Ammon's horn (tissue), 1 donor: ENCODE measurements around the gene MYMK.

Experiments used
- DNase-seq: peaks from one replicate; pipeline ENCODE4 v3.0.0-alpha.2; 2016; ENCODE audit warnings: low spot score

Gene MYMK

DNA sequence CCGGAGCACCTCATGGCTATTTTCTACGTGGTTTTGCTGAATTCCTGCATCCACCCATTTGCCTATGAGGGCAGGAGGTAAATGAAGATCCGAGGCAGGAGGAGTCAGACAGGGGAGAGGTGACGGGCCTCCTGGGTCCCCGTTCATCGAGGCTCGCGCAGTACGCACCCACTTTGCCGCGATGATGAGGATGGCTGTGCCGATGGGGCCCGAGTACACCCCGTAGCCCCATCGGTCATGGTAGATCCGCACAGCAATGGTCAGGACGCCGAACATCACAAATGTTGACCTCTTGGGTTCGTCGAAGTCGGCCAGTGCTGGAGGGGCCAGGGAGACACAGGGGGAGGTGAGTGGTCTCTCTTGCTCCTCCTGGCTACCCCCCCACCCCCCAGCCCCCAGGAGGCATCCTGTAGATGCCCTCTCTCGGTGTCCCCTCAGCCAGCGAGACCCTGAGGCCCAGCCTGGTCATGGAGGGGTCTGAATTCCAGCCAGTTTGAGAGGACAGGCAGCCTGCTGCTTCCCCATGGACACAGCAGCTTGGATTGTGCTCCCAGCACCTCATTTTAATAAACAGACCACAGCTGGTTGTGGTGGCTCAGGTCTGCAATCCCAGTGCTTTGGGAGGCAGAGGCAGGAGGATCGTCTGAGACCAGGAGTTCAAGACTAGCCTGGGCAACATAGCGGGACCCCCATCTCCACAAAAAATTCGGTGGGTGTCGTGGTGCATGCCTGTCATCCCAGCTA, 5.9 kb downstream of the MYMK start:
- DNase-seq, result no peak

DNA sequence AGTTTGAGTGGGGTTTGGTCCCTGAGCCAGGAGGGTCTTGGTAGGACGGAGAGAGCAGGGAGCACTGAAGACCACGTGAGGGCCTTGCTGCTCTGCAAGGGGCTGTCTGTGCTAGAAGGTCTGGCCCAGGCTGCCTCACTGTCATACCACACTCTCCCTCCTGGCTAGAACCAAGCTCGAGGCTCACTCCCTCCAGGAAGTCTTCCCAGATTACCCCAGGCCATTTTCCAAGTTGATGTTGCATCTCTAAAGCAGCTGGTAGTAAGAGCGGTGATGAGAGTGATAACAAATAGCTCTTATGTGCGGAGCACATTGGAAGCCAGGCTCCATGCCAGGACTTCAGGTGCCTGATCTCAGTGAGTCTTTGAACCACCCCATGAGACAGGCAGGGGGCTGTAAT, 6.6 kb downstream of the MYMK start:
- DNase-seq, result no peak

DNA sequence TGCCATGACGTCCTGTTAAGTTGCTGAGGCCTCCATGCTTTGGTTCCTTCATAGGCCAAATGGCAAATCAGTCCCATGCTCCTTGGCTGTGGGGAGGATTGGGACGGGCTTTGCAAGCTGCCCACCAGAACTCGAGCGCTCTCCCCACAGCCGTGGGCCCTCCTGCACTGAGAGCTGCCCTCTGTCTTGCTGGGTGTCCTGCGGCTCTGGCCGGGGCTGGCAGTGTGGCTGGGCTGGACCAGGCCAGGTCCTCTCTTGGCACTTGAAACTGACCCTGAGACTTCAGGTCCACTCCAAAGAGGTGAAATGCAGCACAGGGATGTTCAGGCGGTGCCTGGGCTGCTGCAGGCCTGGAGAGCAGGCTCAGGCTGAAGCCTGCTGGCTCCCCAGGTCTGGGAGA, 7.0 kb downstream of the MYMK start:
- DNase-seq, result no peak

DNA sequence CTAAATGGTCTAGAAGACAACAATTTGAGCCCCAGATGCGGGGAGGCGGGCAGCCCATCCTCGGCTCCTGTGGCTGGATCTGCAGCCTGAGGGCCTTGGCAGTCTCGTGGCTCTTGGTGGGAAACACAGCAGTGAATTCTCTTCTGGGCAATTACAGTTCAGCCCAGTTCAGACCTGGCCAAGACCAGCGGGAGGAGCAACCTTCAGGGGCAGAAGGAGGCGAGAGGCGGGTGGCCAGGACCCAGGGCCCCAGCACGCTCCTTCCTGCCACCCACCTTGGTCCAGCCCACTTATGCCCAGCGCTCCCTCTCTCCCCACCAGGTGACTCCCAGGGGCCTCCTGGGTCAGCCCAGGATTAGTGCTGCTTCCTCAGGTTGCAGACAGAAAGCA, 7.8 kb downstream of the MYMK start:
- no peak for DNase-seq

DNA sequence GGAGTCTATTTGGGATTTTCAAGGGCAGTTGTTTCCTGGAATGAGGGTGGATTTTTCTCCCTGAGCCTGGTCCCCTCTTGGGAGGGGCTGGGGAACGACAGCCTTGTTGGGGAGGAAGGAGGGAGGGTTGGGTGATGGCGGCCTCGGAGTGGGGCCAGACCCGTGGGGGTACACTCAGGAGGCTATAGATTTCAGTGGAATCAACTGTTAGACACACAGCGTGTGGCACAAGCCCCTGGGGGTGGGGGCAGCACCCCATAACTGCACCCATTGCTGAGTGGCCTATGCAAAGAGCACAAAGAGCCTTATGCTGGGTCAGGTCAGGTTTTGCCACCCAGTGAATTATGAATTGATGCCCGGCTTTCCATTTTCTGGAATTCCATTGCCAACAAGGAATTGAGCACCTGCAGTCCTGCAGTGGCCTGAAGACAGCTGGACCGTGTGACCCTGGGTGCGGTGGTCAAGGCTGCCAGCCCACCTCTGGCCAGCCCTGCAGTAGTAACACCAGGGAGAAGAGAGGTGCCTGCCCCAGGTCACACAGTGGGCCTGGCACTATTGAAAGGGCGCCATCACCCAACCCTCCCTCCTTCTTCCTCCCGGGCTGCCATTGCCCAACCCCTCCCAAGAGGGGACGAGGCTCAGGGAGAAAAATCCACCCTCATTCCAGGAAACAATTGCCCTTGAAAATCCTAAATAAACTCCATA, 8.4 kb downstream of the MYMK start:
- DNase-seq, result no peak

DNA sequence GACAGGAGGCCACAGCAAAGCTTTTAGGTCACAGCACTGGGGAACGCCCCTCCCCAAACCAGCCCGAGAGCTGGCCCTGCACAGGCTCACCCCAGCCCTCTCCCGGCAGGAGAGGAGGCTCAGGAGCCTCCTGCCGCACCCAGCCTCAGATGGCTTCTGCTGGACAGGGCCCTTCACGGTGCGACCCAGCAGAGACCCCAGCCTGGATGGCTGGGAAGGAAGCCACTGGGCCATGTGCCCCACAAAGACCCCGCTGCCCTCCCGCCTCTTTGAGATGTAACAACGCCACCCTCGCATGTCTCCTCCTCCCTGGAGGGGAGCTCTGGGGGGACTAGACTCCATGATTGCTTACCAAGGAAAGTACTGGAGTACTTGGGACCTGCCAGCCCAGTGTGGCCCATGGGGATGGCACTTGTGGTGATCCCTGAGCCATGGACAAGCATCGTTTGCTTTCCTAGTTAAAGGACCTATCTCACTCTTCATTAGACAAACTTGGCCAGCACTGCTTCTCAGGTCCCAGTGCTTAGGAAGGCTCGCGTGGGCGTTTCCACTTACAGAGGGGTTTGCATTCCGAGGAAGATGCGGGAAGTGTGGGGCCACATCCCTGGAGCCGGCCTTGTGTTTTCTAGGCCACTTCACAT, 9.0 kb downstream of the MYMK start:
- DNase-seq, result no peak

DNA sequence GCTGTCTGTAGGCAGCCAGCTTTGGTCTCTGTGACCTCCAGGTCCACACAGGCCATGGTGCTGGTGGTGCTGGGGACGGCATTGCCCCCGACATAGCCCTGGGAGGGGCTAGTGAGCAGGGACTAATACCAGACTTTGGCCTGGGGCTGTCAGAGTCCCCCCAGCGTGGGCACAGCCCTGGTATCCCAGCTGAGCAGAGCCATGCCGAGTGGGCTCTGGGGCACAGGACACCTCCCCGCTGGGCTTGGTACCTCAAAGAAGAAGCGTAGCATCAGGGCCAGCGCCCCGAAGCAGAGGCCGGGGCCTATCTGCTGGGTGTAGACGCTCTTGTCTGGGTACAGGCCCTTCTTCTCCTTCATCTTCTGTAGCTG, 9.5 kb downstream of the MYMK start:
- no peak for DNase-seq

DNA sequence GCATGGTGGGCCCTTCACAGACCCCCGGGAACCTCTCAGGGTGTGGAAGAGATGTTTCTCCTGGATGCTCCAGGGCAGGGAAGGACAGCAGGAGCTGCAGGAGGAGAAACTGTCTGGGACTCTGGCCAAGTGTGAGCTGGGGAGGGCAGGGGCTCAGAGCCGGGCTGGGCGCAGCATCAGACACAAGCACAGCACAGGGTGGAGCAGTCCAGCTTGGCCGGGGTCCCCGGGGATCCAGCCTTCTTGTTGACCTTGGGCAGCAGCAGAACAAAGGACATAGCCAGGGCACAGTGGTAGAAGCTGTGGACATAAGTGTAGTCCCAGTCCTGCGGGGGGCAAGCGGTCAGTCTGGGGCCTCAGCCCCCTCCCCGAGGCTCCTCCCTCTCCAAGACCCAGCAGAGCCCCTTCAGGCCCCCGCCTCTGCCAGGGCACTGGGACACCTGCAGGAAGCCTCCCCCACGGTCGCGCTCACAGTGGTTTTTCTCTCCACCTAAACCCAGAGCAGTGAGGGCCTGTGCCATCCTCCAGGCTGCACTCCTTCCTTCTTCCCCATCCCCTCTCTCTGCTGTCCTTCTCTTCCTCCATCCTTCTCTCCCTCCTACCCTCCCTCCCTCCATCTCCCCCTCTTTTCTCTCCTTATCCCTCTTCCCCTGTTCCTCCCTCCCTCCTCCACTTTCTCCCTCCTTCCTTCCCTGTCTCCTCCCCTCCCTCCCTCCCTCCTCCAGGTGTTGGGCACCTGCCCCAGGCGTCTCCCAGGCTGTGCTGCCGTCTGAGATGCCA, 10.1 kb downstream of the MYMK start:
- DNase-seq, result peak; percentile 80

DNA sequence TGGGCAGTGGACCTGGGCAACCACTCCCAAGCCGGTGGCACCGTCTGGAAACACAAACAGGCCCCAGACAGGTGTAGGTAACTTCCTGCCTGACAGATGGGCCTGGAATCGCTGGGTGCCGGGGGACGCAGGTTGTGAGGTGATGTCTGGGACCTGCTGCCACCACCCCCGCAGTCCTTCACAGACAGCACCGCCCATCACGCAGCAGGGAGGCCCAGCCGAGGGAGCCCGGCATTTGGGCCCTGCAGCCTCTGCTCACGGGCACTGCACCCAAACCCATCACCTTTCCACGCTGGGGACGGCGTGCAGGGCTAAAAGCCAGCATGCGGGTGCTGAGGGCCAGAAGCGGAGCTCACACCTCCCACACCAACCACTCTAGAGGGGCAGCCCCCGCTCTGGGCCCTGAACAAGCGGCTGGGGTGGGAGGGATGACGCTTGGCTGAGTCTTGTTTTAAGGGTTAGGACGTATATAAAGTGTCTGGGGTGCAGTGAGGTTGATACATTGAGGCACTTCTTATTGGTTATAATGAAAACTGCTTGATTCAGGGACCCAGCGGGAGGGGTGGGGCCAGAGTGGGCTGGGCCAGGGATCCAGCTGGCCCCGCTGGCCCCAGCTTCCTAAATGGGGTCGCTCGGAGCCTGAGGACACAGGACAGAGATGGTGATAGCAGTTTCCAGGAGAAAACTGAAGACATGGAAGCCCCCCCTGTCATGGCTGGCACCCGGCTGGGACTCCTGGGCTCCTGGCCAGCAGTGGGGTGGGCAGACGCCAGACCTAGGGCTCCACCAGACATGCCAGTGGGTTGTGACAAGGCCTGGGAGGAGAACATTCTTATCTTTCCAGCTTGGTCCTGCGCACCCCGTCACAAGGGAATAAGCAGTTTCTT, 11.3 kb downstream of the MYMK start:
- no peak for DNase-seq

DNA sequence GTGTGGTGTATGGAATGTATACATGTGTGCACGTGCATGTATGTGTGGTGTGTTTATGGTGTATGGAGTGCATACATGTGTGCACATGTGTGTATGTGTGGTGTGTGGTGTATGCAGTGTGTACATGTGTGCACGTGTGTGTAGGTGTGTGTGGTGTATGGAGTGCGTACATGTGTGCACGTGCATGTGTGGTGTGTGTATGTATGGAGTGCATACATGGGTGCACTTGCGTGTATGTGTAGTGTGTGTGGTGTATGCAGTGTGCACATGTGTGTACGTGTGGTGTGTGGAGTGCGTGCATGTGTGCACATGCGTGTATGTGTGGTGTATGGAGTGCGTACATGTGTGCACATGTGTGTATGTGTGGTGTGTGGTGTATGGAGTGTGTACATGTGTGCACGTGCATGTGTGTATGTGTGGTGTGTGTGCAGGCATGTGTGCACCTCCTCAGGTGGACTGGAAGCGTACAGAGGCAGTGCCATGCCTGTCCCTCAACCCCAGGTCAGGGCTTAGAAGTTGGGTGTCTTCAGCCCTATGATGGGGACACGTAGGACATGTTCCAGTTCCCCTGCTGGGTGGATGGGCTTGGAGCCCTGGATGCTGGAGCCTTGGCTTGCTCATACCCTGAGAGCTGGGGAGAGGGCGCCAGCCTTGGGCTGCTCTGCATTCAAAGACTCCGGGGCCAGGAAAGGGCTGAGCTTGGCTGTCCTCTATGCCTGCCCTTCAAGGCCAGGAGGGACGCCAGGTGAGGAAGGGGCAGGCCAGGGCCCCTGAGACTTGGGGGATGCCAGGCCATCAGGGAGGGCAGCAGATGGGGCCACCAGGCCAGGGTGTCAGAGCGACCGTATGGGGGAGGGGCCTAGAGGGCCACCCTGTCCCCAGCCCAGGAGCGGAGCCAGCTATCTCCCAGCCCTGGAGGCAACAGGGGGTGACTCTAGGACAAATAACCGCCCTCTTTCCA, 12.2 kb downstream of the MYMK start:
- no peak for DNase-seq

DNA sequence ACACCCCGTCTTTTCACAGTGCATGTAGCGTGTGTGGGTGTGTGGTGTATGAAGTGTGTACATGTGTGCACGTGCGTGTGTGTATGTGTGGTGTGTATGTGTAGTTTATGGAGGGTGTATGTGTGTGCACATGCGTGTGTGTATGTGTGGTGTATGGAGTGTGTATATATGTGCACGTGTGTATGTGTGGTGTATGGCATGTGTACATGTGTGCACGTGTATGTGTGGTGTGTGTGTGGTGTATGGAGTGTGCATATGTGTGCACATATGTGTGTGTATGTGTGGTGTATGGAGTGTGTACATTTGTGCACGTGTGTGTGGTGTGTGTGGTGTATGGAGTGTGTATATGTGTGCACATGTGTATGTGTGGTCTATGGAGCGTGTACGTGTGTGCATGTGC, 13.2 kb downstream of the MYMK start:
- no peak for DNase-seq

DNA sequence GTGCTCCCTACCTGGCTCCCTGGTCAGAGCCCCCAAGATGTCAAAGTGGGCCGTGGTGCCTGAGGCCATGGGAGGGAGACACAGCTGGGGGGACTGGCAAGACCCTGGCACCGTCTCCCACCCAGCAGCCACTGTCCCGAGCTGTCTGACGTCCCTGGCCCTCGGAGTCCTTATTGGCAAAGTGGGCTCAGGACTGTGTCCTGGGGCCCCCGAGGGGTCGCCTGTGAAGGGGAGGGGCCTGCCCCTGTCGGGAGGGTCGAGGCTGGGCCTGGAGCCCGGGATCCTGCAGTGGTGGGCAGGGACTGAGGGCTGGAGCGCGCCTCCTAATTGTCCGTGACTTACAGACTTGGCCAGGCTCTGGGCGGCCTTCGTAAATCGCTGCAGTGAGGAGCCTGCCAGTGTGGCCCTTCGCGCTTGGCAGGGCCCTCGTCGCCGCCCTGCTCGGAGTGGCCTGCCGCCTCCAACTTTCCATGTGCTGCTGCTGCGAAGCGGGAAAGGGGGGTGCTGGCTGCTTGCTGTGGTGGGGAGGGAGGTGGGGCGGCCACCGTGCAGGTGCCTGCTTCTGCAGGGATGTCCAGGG, 13.7 kb downstream of the MYMK start:
- DNase-seq, result no peak

DNA sequence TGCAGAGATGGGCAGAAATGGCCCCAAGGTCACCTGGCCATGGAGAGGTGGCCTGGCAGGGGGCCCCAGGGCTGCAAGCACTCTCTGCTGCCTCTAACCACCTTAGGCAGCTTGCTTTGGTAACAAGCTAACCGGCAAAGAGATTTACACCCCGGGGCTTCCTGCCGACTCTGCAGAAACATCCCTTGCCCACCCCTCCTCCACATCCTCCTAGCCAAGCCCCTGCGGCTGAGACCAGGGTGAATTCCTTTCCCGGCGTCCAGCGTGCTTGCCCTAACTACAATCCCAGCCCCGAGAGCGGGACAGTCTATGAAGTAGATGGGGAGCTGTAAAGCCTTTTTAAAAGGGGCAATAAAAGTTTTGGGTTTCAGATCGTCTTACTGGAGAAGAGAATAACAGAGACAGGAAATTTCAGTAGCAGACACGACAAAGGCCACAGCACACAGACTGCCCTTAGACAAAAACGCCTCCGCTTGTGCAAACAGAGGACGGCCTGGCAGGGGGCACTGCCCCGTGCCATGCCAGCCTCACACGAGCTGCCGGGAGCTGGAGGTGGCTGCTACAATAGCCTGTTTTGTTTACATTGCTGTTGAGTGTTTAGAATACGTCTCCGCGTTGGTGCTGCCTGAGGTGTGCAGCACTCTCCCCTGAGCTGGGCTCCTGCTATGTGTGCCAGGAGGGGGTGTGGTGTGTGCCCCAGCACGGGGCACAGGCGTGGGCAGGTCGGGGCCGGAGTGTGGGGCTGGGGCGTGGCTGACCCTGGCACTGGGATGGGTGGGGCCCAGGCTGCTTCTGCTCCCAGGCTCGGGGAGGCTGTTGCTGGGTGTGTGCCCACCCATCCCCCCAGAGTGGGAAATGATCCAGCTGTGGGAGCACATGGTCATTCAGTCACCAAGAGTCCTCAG, 15.3 kb downstream of the MYMK start:
- DNase-seq, result peak; percentile 60

DNA sequence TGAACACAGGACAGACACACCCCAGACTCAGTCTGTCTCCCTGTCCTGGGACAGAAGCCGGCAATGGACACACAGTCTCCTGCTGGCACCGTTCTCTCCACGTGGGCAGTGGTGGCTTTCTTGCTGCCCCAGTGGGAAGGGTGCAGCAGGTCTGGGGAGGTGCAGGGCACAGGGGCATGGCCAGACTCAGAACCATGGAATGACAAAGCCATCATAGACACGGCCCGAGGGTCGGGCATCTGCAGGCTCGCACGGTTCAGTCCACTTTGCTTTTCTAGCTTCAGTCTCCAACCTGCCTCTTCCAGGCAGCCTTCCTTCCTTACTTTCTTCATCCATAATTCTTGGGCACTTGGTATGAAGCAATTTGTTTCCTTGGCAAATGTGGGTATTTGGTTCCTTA, 16.7 kb downstream of the MYMK start:
- DNase-seq, result no peak

DNA sequence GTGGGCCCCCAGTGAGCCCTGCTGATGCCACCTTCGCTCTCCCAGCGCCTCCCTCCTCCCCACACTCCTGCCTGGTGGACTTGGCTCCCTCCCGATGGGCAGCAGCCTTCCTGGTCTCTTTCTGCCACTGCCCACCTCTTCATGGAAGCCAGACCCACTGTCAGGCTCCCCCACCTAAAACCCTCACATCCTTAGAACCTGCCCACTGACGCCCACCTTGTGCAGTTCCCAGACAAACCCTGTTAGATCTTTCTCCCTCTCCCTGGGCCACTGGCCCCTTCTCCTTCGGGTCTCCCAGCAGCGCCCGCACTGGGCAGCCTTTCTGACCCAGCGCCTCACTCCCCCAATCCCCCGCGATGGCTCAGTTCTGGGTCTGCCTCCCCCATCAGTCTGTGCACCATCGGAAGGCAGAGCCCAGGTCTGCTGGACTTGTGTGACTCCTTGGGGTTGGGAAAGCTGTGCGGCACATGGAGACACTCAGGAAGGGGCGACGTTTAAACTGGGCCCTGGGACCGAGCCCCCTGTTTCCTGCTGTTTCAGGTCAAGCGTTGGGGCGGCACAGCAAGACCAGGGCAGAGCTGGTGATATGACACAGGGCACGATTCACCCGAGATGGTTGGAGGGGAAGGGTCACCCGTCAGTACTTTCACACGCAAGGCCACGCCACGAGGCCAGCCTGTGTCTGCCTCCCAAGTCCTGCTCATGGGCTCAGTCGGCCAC, 17.4 kb downstream of the MYMK start:
- no peak for DNase-seq

DNA sequence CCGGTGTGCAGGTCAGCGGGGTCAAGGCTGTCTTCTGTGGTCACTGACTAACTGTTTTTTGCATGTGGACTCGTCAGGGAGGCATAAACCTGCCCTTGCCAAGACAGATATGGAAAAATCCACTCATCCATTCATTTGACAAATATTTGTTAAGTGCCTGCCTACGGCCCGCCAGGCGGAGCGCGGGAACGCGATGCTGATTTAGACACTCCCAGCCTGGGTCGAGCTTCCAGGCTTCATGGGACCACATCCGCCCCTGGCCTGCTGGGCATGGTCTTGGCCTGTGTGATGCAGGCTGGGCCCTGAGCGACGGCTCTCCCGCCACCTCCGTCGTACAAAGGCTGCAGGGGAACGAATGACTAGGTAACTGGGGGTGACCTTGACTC, 18.1 kb downstream of the MYMK start:
- no peak for DNase-seq

DNA sequence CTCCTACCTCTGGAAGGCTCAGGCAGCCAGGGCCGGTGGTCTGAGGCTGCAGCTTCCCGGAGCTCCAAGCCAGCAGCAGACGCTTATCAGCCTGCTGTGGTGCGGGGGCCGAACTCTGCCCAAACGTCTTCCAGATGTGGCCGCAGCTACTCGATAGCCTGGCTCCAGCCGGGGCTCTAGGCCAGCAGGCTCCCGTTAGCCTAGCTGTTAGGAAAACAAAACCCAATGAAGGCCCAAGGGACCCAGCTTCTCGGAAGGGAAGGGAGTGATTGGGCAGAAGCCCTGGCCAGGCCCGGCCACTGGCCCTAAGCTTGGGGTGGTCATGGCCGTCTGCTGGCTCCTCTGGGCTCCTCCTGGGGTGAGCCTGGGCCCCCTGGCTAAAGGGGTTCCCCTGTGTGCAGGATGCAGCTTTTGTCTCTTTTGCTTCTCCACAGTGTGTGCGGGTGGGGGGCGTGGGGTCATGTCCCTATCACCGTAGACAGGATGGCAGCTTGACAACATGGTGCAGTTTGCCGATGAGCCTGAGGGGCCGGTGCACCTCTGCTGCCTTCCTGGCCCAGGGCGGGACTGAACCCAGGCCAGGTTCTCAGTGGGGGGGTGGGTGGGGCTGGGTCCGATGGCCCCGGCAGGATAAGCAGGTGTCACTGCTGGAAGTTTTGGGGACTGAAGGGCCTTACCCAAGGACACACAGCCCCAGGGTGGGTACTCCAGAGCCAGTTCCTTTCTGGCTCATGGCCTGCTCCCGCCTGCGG, 18.7 kb downstream of the MYMK start:
- DNase-seq, result no peak
